ENCODE results near the gene INTS4.
"Not testable (repeated sequence)": the region's sequence is repeated elsewhere in the genome, so short reads cannot be mapped to it uniquely, and the experiment has no call there.

The INTS4 gene

GRCh38 chr11:77914307-77914791, 80.1 kb downstream of the INTS4 start:
- not testable (repeated sequence) for H3K4me2 ChIP-seq (ENCODE audit: low read length); H4K20me1 ChIP-seq (ENCODE audit: control insufficient read depth, insufficient read depth, low read depth, low read length); H3F3A ChIP-seq (ENCODE audit: control insufficient read depth, insufficient read depth); H3K4me1 ChIP-seq (ENCODE audit: control insufficient read depth, low read length); H3K36me3 ChIP-seq (ENCODE audit: control insufficient read depth, low read length); H3K9me2 ChIP-seq (replicated peaks; ENCODE audit: control insufficient read depth, low read length); H3K4me3 ChIP-seq (ENCODE audit: low read length); H3K9me3 ChIP-seq (ENCODE audit: control insufficient read depth, insufficient read depth, low read length); H3K27ac ChIP-seq (ENCODE audit: low read depth, low read length); H3K79me2 ChIP-seq (ENCODE audit: control insufficient read depth, low read length); H3K27me3 ChIP-seq (ENCODE audit: control insufficient read depth, low read length)

GRCh38 chr11:77913608-77914306, 80.7 kb downstream of the INTS4 start:
- not testable (repeated sequence) for H3K9me3 ChIP-seq (ENCODE audit: control insufficient read depth, insufficient read depth, low read length); H3K27ac ChIP-seq (ENCODE audit: low read depth, low read length); H3K4me2 ChIP-seq (ENCODE audit: low read length)

GRCh38 chr11:77910828-77911227, 83.6 kb downstream of the INTS4 start:
- not testable (repeated sequence) for H3K9me2 ChIP-seq (replicated peaks; ENCODE audit: control insufficient read depth, low read length); H3K4me1 ChIP-seq (ENCODE audit: control insufficient read depth, low read length); H3K79me2 ChIP-seq (ENCODE audit: control insufficient read depth, low read length); H3F3A ChIP-seq (ENCODE audit: control insufficient read depth, insufficient read depth); H3K4me2 ChIP-seq (ENCODE audit: low read length); H3K27me3 ChIP-seq (ENCODE audit: control insufficient read depth, low read length); H3K27ac ChIP-seq (ENCODE audit: low read depth, low read length); H4K20me1 ChIP-seq (ENCODE audit: control insufficient read depth, insufficient read depth, low read depth, low read length); H3K4me3 ChIP-seq (ENCODE audit: low read length); H3K9me3 ChIP-seq (ENCODE audit: control insufficient read depth, insufficient read depth, low read length)
- H3K36me3 ChIP-seq (ENCODE audit: control insufficient read depth, low read length): peaks cover 11% of the 10 kb centered on the region

More at GRCh38 chr11:77913608-77914306, 80.7 kb downstream of the INTS4 start:
- not testable (repeated sequence) for H4K20me1 ChIP-seq (ENCODE audit: control insufficient read depth, insufficient read depth, low read depth, low read length); H3K4me3 ChIP-seq (ENCODE audit: low read length); H3K9me2 ChIP-seq (replicated peaks; ENCODE audit: control insufficient read depth, low read length); H3K27me3 ChIP-seq (ENCODE audit: control insufficient read depth, low read length); H3K4me1 ChIP-seq (ENCODE audit: control insufficient read depth, low read length); H3F3A ChIP-seq (ENCODE audit: control insufficient read depth, insufficient read depth); H3K79me2 ChIP-seq (ENCODE audit: control insufficient read depth, low read length); H3K36me3 ChIP-seq (ENCODE audit: control insufficient read depth, low read length)

GRCh38 chr11:77909277-77909676, 85.2 kb downstream of the INTS4 start:
- H3K9me3 ChIP-seq (ENCODE audit: control insufficient read depth, insufficient read depth, low read length): no peaks in the 10 kb centered on the region
- TF ChIP-seq CTCF (IDR thresholded peaks at IDR 0.05; ENCODE audit: low read depth, low read length, poor library complexity, severe bottlenecking) (no peak), EZH2phosphoT487 (IDR thresholded peaks at IDR 0.05; ENCODE audit: borderline replicate concordance, low read length) (no peak)
- no peaks in the 10 kb centered on the region for H4K20me1 ChIP-seq (ENCODE audit: control insufficient read depth, insufficient read depth, low read depth, low read length)
- no peaks in the 10 kb centered on the region for H3K79me2 ChIP-seq (ENCODE audit: control insufficient read depth, low read length)
- no peaks in the 10 kb centered on the region for H3F3A ChIP-seq (ENCODE audit: control insufficient read depth, insufficient read depth)
- no peaks in the 10 kb centered on the region for H3K4me1 ChIP-seq (ENCODE audit: control insufficient read depth, low read length)
- H3K4me2 ChIP-seq (ENCODE audit: low read length): no peak overlapping the region
- no peaks in the 10 kb centered on the region for H3K27me3 ChIP-seq (ENCODE audit: control insufficient read depth, low read length)
- peaks cover 11% of the 10 kb centered on the region for H3K36me3 ChIP-seq (ENCODE audit: control insufficient read depth, low read length)
- no peaks in the 10 kb centered on the region for H3K9me2 ChIP-seq (replicated peaks; ENCODE audit: control insufficient read depth, low read length)
- H3K4me3 ChIP-seq (ENCODE audit: low read length): no peak overlapping the region
- H3K27ac ChIP-seq (ENCODE audit: low read depth, low read length): no peak overlapping the region

GRCh38 chr11:77908835-77909234, 85.6 kb downstream of the INTS4 start:
- Histone ChIP-seq H3K9me2 (replicated peaks; ENCODE audit: control insufficient read depth, low read length) (no peaks in the 10 kb centered on the region), H3K27ac (ENCODE audit: low read depth, low read length) (no peak overlapping the region), H4K20me1 (ENCODE audit: control insufficient read depth, insufficient read depth, low read depth, low read length) (no peaks in the 10 kb centered on the region), H3K4me3 (ENCODE audit: low read length) (no peak overlapping the region), H3K36me3 (ENCODE audit: control insufficient read depth, low read length) (peaks cover 11% of the 10 kb centered on the region), H3K9me3 (ENCODE audit: control insufficient read depth, insufficient read depth, low read length) (no peaks in the 10 kb centered on the region), H3K27me3 (ENCODE audit: control insufficient read depth, low read length) (no peaks in the 10 kb centered on the region), H3K4me1 (ENCODE audit: control insufficient read depth, low read length) (no peaks in the 10 kb centered on the region), H3F3A (ENCODE audit: control insufficient read depth, insufficient read depth) (no peaks in the 10 kb centered on the region), H3K4me2 (ENCODE audit: low read length) (no peak overlapping the region), H3K79me2 (ENCODE audit: control insufficient read depth, low read length) (no peaks in the 10 kb centered on the region)
- TF ChIP-seq CTCF (IDR thresholded peaks at IDR 0.05; ENCODE audit: low read depth, low read length, poor library complexity, severe bottlenecking) (no peak), EZH2phosphoT487 (IDR thresholded peaks at IDR 0.05; ENCODE audit: borderline replicate concordance, low read length) (no peak)

- not testable (repeated sequence) for H4K20me1 ChIP-seq (ENCODE audit: control insufficient read depth, insufficient read depth, low read depth, low read length); H3K9me3 ChIP-seq (ENCODE audit: control insufficient read depth, insufficient read depth, low read length); H3F3A ChIP-seq (ENCODE audit: control insufficient read depth, insufficient read depth); H3K36me3 ChIP-seq (ENCODE audit: control insufficient read depth, low read length); H3K27ac ChIP-seq (ENCODE audit: low read depth, low read length); H3K79me2 ChIP-seq (ENCODE audit: control insufficient read depth, low read length); H3K27me3 ChIP-seq (ENCODE audit: control insufficient read depth, low read length); H3K4me1 ChIP-seq (ENCODE audit: control insufficient read depth, low read length); H3K9me2 ChIP-seq (replicated peaks; ENCODE audit: control insufficient read depth, low read length); H3K4me3 ChIP-seq (ENCODE audit: low read length); H3K4me2 ChIP-seq (ENCODE audit: low read length)
Measured at GRCh38 chr11:77894949-77895348, 99.5 kb downstream of the INTS4 start.
